Neutrophil (primary cell): ENCODE data around the gene GPR89A.

Experiments used
- H3K27ac ChIP-seq: fragments of 200-600 bp; sonication (generic); 2 replicates; pipeline ENCODE4 v1.5.1; 2016; ENCODE audit warnings: mild to moderate bottlenecking, moderate library complexity
- H3K27me3 ChIP-seq: fragments of 200-600 bp; sonication (generic); 2 replicates; pipeline ENCODE4 v1.6.0; 2016; ENCODE audit warnings: mild to moderate bottlenecking
- H3K36me3 ChIP-seq: fragments of 200-600 bp; sonication (generic); 2 replicates; pipeline ENCODE4 v1.5.1; 2017
- H3K4me1 ChIP-seq, 2 experiments: fragments of 200-600 bp in 1 of 2; sonication (generic) in 1 of 2; 1 replicate in 1 of 2; 2 replicates in 1 of 2; pipeline versions ENCODE4 v1.5.1 to v1.6.1; 2013 to 2016; ENCODE audit warnings: low read depth in 1 of 2, low read length in 1 of 2, mild to moderate bottlenecking in 1 of 2, moderate library complexity in 1 of 2; ENCODE audit not compliant: control insufficient read depth in 1 of 2, insufficient read depth in 1 of 2
- H3K4me3 ChIP-seq, 2 experiments: fragments of 200-600 bp in 1 of 2; sonication (generic) in 1 of 2; 1 replicate in 1 of 2; 2 replicates in 1 of 2; pipeline ENCODE4 v1.5.1; 2013 to 2016; ENCODE audit warnings: low read depth in 1 of 2, low read length in 1 of 2, mild to moderate bottlenecking in 1 of 2, moderate library complexity in 1 of 2
- H3K9me3 ChIP-seq: fragments of 200-600 bp; sonication (generic); 2 replicates; pipeline ENCODE4 v1.5.1; 2016
- TF ChIP-seq, protein P1 (sequence below): fragments of 200-600 bp; sonication (generic); IDR thresholded peaks from 2 replicates; pipeline ENCODE4 v1.5.1; 2016; ENCODE audit warnings: antibody characterized with exemption

GPR89A gene

DNA sequence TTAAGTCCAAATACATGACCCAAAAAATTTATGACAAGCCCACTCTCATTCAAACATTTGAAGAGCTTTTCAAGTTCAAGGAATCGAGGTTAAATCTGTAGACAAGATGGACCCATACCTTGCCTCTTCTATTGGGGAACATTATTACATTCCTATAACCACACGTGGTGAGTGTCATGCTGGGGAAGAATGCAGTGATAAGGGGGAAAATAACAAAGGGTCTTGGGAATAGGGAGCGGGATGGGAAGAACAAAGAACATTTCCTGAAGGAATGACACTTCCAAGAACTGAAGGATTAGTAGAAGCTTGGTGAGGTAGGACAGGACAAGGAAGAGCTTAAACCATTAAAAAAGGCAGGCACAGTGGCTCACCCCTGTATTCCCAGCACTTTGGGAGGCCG is 80.5 kb downstream of the GPR89A start:
- no peaks in the 10 kb centered on the region for H3K27me3 ChIP-seq
- H3K27ac ChIP-seq = no peak overlapping the region
- no peak overlapping the region for H3K4me3 ChIP-seq

DNA sequence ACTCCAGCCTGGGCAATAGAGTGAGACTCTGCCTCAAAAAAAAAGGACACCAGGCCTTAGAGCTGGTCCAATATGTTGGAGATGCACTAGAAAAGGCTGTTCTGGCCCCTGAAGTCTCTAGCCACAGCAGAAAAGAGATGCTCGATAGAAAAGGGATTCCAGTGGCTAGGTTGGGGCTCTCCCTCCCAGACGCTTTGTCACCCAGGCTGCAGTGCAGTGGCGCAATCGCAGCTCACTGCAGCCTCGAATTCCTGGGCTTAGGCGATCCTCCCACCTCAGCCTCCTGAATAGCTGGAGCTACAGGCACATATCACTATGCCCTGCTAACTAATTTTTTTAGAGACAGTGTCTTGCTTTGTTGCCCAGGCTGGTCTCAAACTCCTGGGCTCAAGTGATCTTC is 81.1 kb downstream of the GPR89A start:
- Histone ChIP-seq H3K4me1 (no peaks in the 10 kb centered on the region), H3K4me3 (no peak overlapping the region), H3K36me3 (no peaks in the 10 kb centered on the region), H3K27ac (no peak overlapping the region), H3K9me3 (no peaks in the 10 kb centered on the region), H3K27me3 (no peaks in the 10 kb centered on the region)
- TF ChIP-seq, protein P1, sequence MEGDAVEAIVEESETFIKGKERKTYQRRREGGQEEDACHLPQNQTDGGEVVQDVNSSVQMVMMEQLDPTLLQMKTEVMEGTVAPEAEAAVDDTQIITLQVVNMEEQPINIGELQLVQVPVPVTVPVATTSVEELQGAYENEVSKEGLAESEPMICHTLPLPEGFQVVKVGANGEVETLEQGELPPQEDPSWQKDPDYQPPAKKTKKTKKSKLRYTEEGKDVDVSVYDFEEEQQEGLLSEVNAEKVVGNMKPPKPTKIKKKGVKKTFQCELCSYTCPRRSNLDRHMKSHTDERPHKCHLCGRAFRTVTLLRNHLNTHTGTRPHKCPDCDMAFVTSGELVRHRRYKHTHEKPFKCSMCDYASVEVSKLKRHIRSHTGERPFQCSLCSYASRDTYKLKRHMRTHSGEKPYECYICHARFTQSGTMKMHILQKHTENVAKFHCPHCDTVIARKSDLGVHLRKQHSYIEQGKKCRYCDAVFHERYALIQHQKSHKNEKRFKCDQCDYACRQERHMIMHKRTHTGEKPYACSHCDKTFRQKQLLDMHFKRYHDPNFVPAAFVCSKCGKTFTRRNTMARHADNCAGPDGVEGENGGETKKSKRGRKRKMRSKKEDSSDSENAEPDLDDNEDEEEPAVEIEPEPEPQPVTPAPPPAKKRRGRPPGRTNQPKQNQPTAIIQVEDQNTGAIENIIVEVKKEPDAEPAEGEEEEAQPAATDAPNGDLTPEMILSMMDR = no peak

More for the DNA sequence above, 80.5 kb downstream of the GPR89A start:
- TF ChIP-seq, protein P1 = no peak
- H3K36me3 ChIP-seq = no peaks in the 10 kb centered on the region
- H3K4me1 ChIP-seq = no peaks in the 10 kb centered on the region
- H3K9me3 ChIP-seq = no peaks in the 10 kb centered on the region

DNA sequence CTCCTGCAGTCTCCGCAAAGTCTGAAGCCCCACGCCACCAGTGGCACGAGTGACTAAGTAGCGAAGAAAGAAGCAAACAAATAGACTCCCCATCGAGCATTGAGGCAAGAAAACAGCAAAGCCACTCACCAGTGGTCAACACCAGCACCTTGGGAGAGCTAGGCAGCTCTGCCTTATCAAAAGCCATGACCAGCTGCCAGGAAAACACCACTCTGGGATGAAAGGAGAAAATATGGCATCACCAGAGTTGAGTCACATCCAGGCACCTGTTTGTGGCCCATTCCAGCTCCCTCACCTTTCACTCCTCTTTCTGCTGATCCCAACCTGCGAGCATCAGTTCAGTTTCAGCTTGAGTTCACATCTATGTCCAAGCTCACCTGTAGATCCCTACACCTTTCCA is 82.1 kb downstream of the GPR89A start:
- Histone ChIP-seq H3K27ac (no peak overlapping the region), H3K4me3 (no peak overlapping the region), H3K36me3 (no peaks in the 10 kb centered on the region)

DNA sequence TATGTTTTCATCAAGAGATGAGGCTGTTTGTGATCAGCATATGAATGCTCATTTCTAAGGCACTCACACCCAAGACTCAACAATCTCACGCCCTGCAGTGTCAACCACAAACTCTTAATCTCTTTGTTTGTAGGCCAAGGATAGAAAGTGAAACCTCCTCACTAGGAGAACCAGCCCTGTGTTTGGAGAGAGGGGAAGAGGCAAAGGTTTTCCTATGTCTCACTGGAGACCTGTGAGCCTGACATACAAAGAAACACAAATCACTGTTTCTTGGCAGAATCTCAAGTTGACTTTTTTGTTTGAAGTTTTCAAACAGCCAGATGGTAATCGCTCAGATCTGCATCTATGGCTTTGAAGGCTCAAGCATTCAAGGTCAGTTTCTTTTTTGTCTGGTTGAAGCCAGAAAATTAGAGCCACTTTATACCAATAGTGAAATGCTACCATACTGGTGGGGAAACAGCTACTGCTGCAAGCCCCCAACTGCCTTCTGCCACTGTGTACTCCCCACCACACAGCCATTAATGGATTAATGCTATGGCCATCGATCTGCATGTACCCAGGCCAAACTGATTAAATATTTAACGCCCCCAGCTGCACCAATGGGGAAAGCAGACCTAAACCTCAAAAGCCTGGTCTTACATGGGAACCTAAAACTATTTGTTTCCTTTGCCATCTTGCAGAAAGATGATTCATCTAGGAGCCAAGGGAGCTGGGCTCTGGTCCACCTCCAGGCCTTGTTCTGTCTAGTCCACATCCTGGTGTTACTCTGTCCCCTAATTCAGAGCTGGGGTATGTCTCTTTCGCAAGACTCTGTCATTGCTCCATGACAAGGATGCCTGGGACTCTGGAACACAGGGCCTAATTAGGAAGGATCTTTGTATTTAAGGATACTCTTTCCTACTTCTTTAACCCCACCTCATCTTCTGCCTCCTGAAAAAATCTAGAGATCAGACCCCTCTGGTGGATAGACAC is 83.1 kb downstream of the GPR89A start:
- H3K4me3 ChIP-seq = no peak overlapping the region
- no peak overlapping the region for H3K27ac ChIP-seq
- no peaks in the 10 kb centered on the region for H3K9me3 ChIP-seq
- no peaks in the 10 kb centered on the region for H3K4me1 ChIP-seq
- no peaks in the 10 kb centered on the region for H3K36me3 ChIP-seq
- H3K27me3 ChIP-seq = no peaks in the 10 kb centered on the region
- TF ChIP-seq, protein P1 = no peak

More for the DNA sequence above, 82.1 kb downstream of the GPR89A start:
- Histone ChIP-seq H3K4me1 (no peaks in the 10 kb centered on the region), H3K9me3 (no peaks in the 10 kb centered on the region), H3K27me3 (no peaks in the 10 kb centered on the region)
- TF ChIP-seq, protein P1 = no peak

DNA sequence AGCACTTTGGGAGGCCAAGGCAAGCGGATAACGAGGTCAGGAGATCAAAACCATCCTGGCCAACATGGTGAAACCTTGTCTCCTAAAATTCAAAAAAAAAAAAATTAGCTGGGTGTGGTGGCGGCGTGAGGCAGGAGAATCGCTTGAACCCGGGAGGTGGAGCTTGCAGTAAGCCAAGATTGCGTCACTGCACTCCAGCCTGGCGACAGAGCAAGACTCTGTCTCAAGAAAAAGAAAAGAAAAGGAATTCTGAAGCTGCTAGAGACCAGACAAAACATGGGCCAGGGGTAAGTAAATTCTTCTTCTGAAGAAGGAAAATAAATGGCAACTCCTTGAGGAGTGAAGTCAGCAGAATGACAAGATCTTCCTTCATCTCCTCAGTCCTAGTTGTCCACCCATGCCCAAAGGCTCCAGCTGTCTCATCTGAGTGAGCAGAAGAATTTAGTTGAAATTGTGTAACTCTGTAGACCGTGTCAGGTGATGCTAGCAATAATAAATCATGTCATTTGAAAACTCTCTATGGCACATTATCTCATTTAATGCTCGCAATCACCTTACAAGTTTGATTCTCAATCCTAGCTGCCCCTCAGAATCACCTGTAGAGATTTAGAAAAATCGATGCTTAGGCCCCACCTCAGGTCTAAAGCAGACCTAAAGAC is 85.1 kb downstream of the GPR89A start:
- Histone ChIP-seq H3K27me3 (no peaks in the 10 kb centered on the region), H3K4me3 (no peak overlapping the region), H3K36me3 (no peaks in the 10 kb centered on the region), H3K27ac (no peak overlapping the region), H3K9me3 (no peaks in the 10 kb centered on the region), H3K4me1 (no peaks in the 10 kb centered on the region)
- TF ChIP-seq, protein P1 = no peak
